Retinal pigment epithelial cell (primary cell): ENCODE measurements around the gene PHKA2.

ENCODE experiments used
- DNase-seq: peaks from one replicate; pipeline ENCODE4 v3.0.0-alpha.2; 2010; ENCODE audit warnings: low read depth
- H3K4me3 ChIP-seq: 2 replicates; pipeline ENCODE4 v1.5.1; 2011; ENCODE audit warnings: mild to moderate bottlenecking, low read length, control low read depth, moderate library complexity
- TF ChIP-seq, protein P1 (sequence below): conservative IDR thresholded peaks from 2 replicates; pipeline ENCODE4 v1.5.1; 2011; ENCODE audit warnings: low read depth, low read length, control low read depth, inconsistent platforms

Gene PHKA2

DNA sequence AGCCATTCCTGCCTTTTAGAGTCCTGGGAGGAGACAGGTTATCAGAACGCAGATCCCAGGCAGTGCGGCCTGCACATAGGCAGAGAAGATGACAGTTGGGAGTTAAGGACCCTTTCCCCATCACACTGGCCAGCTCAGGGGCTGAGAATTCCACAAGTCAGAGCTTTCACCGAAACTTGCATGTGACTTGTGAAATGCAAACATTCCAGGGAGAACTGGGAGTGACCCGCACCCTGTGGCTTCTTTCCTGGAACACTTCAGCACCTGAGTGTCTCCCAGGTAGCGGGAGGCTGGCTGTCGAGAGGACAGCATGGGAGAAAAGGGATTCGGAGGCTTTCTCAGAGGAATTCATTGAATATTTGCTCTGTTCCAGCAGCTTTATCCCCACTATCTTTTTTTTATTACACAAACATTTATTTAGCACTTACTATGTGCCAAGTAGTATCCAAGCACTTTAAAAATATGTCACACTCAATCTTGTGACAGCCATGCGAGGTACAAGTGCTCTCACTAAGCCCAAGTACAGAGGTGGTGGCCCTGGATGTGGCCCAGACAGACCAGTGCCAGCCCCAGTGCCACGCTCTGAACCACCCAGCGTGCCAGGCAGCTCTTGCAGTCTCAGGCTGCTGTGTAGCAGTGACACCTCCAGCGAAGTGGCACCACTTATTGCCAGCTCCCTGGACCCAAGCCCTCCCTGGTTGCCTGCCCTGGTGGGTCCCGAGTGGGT, 100.5 kb downstream of the PHKA2 start:
- H3K4me3 ChIP-seq: no peak overlapping the region
- no peak for DNase-seq
- TF ChIP-seq, protein P1, sequence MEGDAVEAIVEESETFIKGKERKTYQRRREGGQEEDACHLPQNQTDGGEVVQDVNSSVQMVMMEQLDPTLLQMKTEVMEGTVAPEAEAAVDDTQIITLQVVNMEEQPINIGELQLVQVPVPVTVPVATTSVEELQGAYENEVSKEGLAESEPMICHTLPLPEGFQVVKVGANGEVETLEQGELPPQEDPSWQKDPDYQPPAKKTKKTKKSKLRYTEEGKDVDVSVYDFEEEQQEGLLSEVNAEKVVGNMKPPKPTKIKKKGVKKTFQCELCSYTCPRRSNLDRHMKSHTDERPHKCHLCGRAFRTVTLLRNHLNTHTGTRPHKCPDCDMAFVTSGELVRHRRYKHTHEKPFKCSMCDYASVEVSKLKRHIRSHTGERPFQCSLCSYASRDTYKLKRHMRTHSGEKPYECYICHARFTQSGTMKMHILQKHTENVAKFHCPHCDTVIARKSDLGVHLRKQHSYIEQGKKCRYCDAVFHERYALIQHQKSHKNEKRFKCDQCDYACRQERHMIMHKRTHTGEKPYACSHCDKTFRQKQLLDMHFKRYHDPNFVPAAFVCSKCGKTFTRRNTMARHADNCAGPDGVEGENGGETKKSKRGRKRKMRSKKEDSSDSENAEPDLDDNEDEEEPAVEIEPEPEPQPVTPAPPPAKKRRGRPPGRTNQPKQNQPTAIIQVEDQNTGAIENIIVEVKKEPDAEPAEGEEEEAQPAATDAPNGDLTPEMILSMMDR: no peak

- no peak for DNase-seq
- TF ChIP-seq, protein P1: no peak
- H3K4me3 ChIP-seq: no peak overlapping the region
Measured at GRCh38 chrX:18879144-18879543, 104.8 kb downstream of the PHKA2 start.

- DNase-seq: no peak
- H3K4me3 ChIP-seq: no peak overlapping the region
- TF ChIP-seq, protein P1: no peak
Measured at GRCh38 chrX:18877469-18877868, 106.4 kb downstream of the PHKA2 start.

GRCh38 chrX:18875256-18875878, 108.5 kb downstream of the PHKA2 start:
- DNase-seq: no peak
- no peak overlapping the region for H3K4me3 ChIP-seq
- TF ChIP-seq, protein P1: no peak

DNA sequence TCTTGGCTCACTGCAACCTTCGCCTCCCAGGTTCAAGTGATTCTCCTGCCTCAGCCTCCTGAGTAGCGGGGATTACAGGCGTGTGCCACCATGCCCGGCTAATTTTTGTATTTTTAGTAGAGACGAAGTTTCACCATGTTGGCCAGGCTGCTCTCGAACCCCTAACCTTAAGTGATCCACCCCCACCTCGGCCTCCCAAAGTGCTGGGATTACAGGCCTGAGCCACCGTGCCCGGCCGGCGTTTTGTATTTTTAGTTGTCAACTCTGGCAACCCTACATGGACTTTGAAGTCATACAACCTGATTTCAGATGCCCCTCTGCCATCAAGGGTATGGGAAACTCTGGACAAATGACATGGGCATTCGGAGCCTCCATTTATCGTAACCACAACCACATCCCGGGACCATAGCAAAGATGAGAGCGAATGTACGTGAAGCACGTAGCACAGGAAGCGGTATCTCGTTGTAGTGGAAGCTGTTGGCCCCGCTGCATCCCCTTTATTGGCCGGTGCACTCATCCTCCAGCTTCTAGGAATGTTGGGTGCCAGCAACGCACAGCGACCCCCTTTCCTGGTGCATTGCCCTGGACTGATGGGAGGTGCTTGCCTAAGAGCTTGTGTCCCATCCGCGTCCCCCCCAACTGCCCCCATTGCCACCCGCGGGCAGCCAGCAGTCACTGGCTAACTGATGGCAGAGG, 109.2 kb downstream of the PHKA2 start:
- no peak for DNase-seq
- no peak overlapping the region for H3K4me3 ChIP-seq
- TF ChIP-seq, protein P1: no peak

DNA sequence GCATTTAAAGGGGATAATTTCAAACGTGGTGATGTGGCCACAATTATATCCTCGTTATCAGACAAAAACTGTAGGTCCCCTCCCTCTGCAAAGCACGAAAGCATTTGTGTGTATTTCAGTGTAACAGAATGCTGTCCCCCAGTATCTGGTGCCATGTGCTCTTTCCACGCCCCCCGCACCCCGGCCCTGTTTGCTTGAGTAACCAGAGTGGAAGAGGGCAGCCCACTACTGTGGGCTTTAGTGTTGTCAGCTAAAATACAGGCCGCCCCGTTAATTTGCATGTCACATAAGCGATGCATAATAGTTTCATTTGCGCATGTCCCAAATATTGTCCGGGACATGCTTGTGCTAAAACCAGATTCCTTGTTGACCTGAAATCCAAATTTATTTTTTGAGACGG, 110.1 kb downstream of the PHKA2 start:
- TF ChIP-seq, protein P1: no peak
- no peak for DNase-seq

More for the DNA sequence above, 110.1 kb downstream of the PHKA2 start:
- no peak overlapping the region for H3K4me3 ChIP-seq
